ENCODE results near the gene RPS15.

Gene RPS15

GRCh38 chr19:1395194-1396018 lies 42.8 kb upstream of the RPS15 start:
- Histone ChIP-seq H3K9me3 (ENCODE audit: control insufficient read depth in 2 of 2, low read length in 2 of 2) (no peaks in the 10 kb centered on the region), H3K27ac (ENCODE audit: low read depth in 2 of 2, low read length in 2 of 2) (no peak overlapping the region), H3K9ac (ENCODE audit: low read depth in 1 of 2, low read length in 2 of 2) (no peak overlapping the region), H3K4me1 (ENCODE audit: control insufficient read depth in 2 of 2, insufficient read depth in 2 of 2, low read length in 2 of 2) (peaks cover 3 to 20% of the 10 kb centered on the region in 2 donors), H3K4me3 (ENCODE audit: low read length in 2 of 2) (no peak overlapping the region), H3K36me3 (ENCODE audit: control insufficient read depth in 2 of 2, insufficient read depth in 2 of 2, low read length in 2 of 2) (peaks cover 24 to 29% of the 10 kb centered on the region in 2 donors), H3K27me3 (ENCODE audit: control insufficient read depth in 2 of 2, insufficient read depth in 2 of 2, low read length in 2 of 2) (peaks cover 8 to 16% of the 10 kb centered on the region in 2 donors)

- Histone ChIP-seq H3K27me3 (ENCODE audit: control insufficient read depth in 2 of 2, insufficient read depth in 2 of 2, low read length in 2 of 2) (peaks cover 11 to 18% of the 10 kb centered on the region in 2 donors), H3K4me1 (ENCODE audit: control insufficient read depth in 2 of 2, insufficient read depth in 2 of 2, low read length in 2 of 2) (peaks cover 8 to 24% of the 10 kb centered on the region in 2 donors), H3K9ac (ENCODE audit: low read depth in 1 of 2, low read length in 2 of 2) (no peak overlapping the region), H3K4me3 (ENCODE audit: low read length in 2 of 2) (no peak overlapping the region), H3K36me3 (ENCODE audit: control insufficient read depth in 2 of 2, insufficient read depth in 2 of 2, low read length in 2 of 2) (peaks cover 19 to 22% of the 10 kb centered on the region in 2 donors), H3K27ac (ENCODE audit: low read depth in 2 of 2, low read length in 2 of 2) (no peak overlapping the region), H3K9me3 (ENCODE audit: control insufficient read depth in 2 of 2, low read length in 2 of 2) (no peaks in the 10 kb centered on the region)
Observed at GRCh38 chr19:1396019-1396767, 42.0 kb upstream of the RPS15 start.

GRCh38 chr19:1396768-1397679 lies 41.2 kb upstream of the RPS15 start:
- no peak overlapping the region for H3K27ac ChIP-seq (ENCODE audit: low read depth in 2 of 2, low read length in 2 of 2)
- H3K9me3 ChIP-seq (ENCODE audit: control insufficient read depth in 2 of 2, low read length in 2 of 2): no peaks in the 10 kb centered on the region
- peaks cover 8 to 24% of the 10 kb centered on the region in 2 donors for H3K4me1 ChIP-seq (ENCODE audit: control insufficient read depth in 2 of 2, insufficient read depth in 2 of 2, low read length in 2 of 2)
- peaks cover 15 to 23% of the 10 kb centered on the region in 2 donors for H3K27me3 ChIP-seq (ENCODE audit: control insufficient read depth in 2 of 2, insufficient read depth in 2 of 2, low read length in 2 of 2)
- no peak overlapping the region for H3K9ac ChIP-seq (ENCODE audit: low read depth in 1 of 2, low read length in 2 of 2)
- no peak overlapping the region for H3K4me3 ChIP-seq (ENCODE audit: low read length in 2 of 2)
- peaks cover 17 to 22% of the 10 kb centered on the region in 2 donors for H3K36me3 ChIP-seq (ENCODE audit: control insufficient read depth in 2 of 2, insufficient read depth in 2 of 2, low read length in 2 of 2)

GRCh38 chr19:1397838-1398237 lies 40.4 kb upstream of the RPS15 start:
- Histone ChIP-seq H3K4me3 (ENCODE audit: low read length in 2 of 2) (no peak overlapping the region), H3K27me3 (ENCODE audit: control insufficient read depth in 2 of 2, insufficient read depth in 2 of 2, low read length in 2 of 2) (peaks cover 15 to 31% of the 10 kb centered on the region in 2 donors), H3K4me1 (ENCODE audit: control insufficient read depth in 2 of 2, insufficient read depth in 2 of 2, low read length in 2 of 2) (peaks cover 8 to 24% of the 10 kb centered on the region in 2 donors), H3K36me3 (ENCODE audit: control insufficient read depth in 2 of 2, insufficient read depth in 2 of 2, low read length in 2 of 2) (peaks cover 10 to 14% of the 10 kb centered on the region in 2 donors), H3K27ac (ENCODE audit: low read depth in 2 of 2, low read length in 2 of 2) (no peak overlapping the region), H3K9me3 (ENCODE audit: control insufficient read depth in 2 of 2, low read length in 2 of 2) (no peaks in the 10 kb centered on the region), H3K9ac (ENCODE audit: low read depth in 1 of 2, low read length in 2 of 2) (no peak overlapping the region)

- no peak overlapping the region for H3K9ac ChIP-seq (ENCODE audit: low read depth in 1 of 2, low read length in 2 of 2)
- no peak overlapping the region for H3K27ac ChIP-seq (ENCODE audit: low read depth in 2 of 2, low read length in 2 of 2)
- peaks cover 15 to 34% of the 10 kb centered on the region in 2 donors for H3K27me3 ChIP-seq (ENCODE audit: control insufficient read depth in 2 of 2, insufficient read depth in 2 of 2, low read length in 2 of 2)
- no peaks in the 10 kb centered on the region for H3K9me3 ChIP-seq (ENCODE audit: control insufficient read depth in 2 of 2, low read length in 2 of 2)
- no peak overlapping the region for H3K4me3 ChIP-seq (ENCODE audit: low read length in 2 of 2)
- peaks cover 0 to 2% of the 10 kb centered on the region in 2 donors for H3K36me3 ChIP-seq (ENCODE audit: control insufficient read depth in 2 of 2, insufficient read depth in 2 of 2, low read length in 2 of 2)
- H3K4me1 ChIP-seq (ENCODE audit: control insufficient read depth in 2 of 2, insufficient read depth in 2 of 2, low read length in 2 of 2): peaks cover 8 to 24% of the 10 kb centered on the region in 2 donors
Observed at GRCh38 chr19:1399079-1399478, 39.1 kb upstream of the RPS15 start.

- no peaks in the 10 kb centered on the region for H3K9me3 ChIP-seq (ENCODE audit: control insufficient read depth in 2 of 2, low read length in 2 of 2)
- no peak overlapping the region for H3K4me3 ChIP-seq (ENCODE audit: low read length in 2 of 2)
- H3K27ac ChIP-seq (ENCODE audit: low read depth in 2 of 2, low read length in 2 of 2): no peak overlapping the region
- no peaks in the 10 kb centered on the region for H3K36me3 ChIP-seq (ENCODE audit: control insufficient read depth in 2 of 2, insufficient read depth in 2 of 2, low read length in 2 of 2)
- peaks cover 15 to 34% of the 10 kb centered on the region in 2 donors for H3K27me3 ChIP-seq (ENCODE audit: control insufficient read depth in 2 of 2, insufficient read depth in 2 of 2, low read length in 2 of 2)
- peaks cover 8 to 24% of the 10 kb centered on the region in 2 donors for H3K4me1 ChIP-seq (ENCODE audit: control insufficient read depth in 2 of 2, insufficient read depth in 2 of 2, low read length in 2 of 2)
- no peak overlapping the region for H3K9ac ChIP-seq (ENCODE audit: low read depth in 1 of 2, low read length in 2 of 2)
Observed at GRCh38 chr19:1399745-1400144, 38.5 kb upstream of the RPS15 start.

GRCh38 chr19:1400281-1401137 lies 37.7 kb upstream of the RPS15 start:
- peaks cover 15 to 34% of the 10 kb centered on the region in 2 donors for H3K27me3 ChIP-seq (ENCODE audit: control insufficient read depth in 2 of 2, insufficient read depth in 2 of 2, low read length in 2 of 2)
- H3K9me3 ChIP-seq (ENCODE audit: control insufficient read depth in 2 of 2, low read length in 2 of 2): no peaks in the 10 kb centered on the region
- H3K27ac ChIP-seq (ENCODE audit: low read depth in 2 of 2, low read length in 2 of 2): no peak overlapping the region
- H3K9ac ChIP-seq (ENCODE audit: low read depth in 1 of 2, low read length in 2 of 2): peak overlapping the region in 1 of 2 donors; percentile 48
- H3K4me1 ChIP-seq (ENCODE audit: control insufficient read depth in 2 of 2, insufficient read depth in 2 of 2, low read length in 2 of 2): peaks cover 8 to 24% of the 10 kb centered on the region in 2 donors
- H3K4me3 ChIP-seq (ENCODE audit: low read length in 2 of 2): peak overlapping the region; percentile 52 to 55
- no peaks in the 10 kb centered on the region for H3K36me3 ChIP-seq (ENCODE audit: control insufficient read depth in 2 of 2, insufficient read depth in 2 of 2, low read length in 2 of 2)

GRCh38 chr19:1401138-1401888 lies 36.9 kb upstream of the RPS15 start, which contains the start of gene GAMT:
Gene GAMT (minus strand): TSS chr19:1401542. CDS start chr19:1401476, 66 bp downstream.
- H3K4me3 ChIP-seq (ENCODE audit: low read length in 2 of 2): peak within 1 kb of the TSS; percentile 52 to 55
- H3K27ac ChIP-seq (ENCODE audit: low read depth in 2 of 2, low read length in 2 of 2): no peak within 1 kb of the TSS
- H3K36me3 ChIP-seq (ENCODE audit: control insufficient read depth in 2 of 2, insufficient read depth in 2 of 2, low read length in 2 of 2): no peaks in the 10 kb centered on the region
- no peaks in the 10 kb centered on the region for H3K9me3 ChIP-seq (ENCODE audit: control insufficient read depth in 2 of 2, low read length in 2 of 2)
- peaks cover 8 to 17% of the 10 kb centered on the region in 2 donors for H3K4me1 ChIP-seq (ENCODE audit: control insufficient read depth in 2 of 2, insufficient read depth in 2 of 2, low read length in 2 of 2)
- H3K27me3 ChIP-seq (ENCODE audit: control insufficient read depth in 2 of 2, insufficient read depth in 2 of 2, low read length in 2 of 2): peaks cover 15 to 34% of the 10 kb centered on the region in 2 donors
- H3K9ac ChIP-seq (ENCODE audit: low read depth in 1 of 2, low read length in 2 of 2): peak within 1 kb of the TSS; percentile 32 to 48

Measured in mucosa of rectum (tissue), 2 donors.